AG04450 (cell line): ENCODE measurements around the gene ASB13. TPM values are rescaled to one million over a fixed set of nuclear protein-coding genes. Genes with fewer than 3 reads are reported as not detected.
"Not testable (repeated sequence)": the region's sequence is repeated elsewhere in the genome, so short reads cannot be mapped to it uniquely, and the experiment has no call there.

Experiments
- CTCF ChIA-PET: fragments of 300-600, 350-600 bp; formaldehyde crosslinking; extraction: SDS; loops from one replicate; lab custom pipeline; 2022; ENCODE audit warnings: antibody characterized with exemption, inconsistent platforms; lab: Charles Lee
- POLR2A ChIA-PET: fragments of 350-600 bp; formaldehyde crosslinking; extraction: SDS; loops from one replicate; lab custom pipeline; 2021; ENCODE audit warnings: antibody characterized with exemption, inconsistent platforms; lab: Yijun Ruan, JAX
- DNase-seq: peaks from one replicate; pipeline ENCODE4 v3.0.0-alpha.2; 2011; ENCODE audit warnings: low read depth, low spot score
- H3K27ac ChIP-seq: one replicate; pipeline ENCODE4 v1.5.1; 2012; ENCODE audit warnings: low read depth, low read length, control low read depth
- H3K27me3 ChIP-seq: one replicate; pipeline ENCODE4 v1.6.0; 2012; ENCODE audit warnings: low read length; ENCODE audit not compliant: control insufficient read depth, insufficient read depth
- H3K4me3 ChIP-seq: 2 replicates; pipeline ENCODE4 v1.5.1; 2011; ENCODE audit warnings: mild to moderate bottlenecking, low read depth, low read length, control low read depth
- H3K9me3 ChIP-seq: 2 replicates; pipeline ENCODE4 v1.5.1; 2012; ENCODE audit warnings: low read length; ENCODE audit not compliant: control insufficient read depth, insufficient read depth
- CTCF ChIP-seq: IDR thresholded peaks from 2 replicates; pipeline ENCODE4 v1.5.1; 2011; ENCODE audit warnings: low read depth, low read length, control low read depth, inconsistent platforms
- polyA plus RNA-seq: library from polyadenylated mRNA; depleted of rRNA; stranded (reverse); fragments of >200 nt; gene quantifications from 2 replicates; pipeline ENCODE4 v1.2.3, GENCODE V29; 2011

Gene ASB13
- polyA plus RNA-seq, 1 experiment: 4.0 TPM

DNA sequence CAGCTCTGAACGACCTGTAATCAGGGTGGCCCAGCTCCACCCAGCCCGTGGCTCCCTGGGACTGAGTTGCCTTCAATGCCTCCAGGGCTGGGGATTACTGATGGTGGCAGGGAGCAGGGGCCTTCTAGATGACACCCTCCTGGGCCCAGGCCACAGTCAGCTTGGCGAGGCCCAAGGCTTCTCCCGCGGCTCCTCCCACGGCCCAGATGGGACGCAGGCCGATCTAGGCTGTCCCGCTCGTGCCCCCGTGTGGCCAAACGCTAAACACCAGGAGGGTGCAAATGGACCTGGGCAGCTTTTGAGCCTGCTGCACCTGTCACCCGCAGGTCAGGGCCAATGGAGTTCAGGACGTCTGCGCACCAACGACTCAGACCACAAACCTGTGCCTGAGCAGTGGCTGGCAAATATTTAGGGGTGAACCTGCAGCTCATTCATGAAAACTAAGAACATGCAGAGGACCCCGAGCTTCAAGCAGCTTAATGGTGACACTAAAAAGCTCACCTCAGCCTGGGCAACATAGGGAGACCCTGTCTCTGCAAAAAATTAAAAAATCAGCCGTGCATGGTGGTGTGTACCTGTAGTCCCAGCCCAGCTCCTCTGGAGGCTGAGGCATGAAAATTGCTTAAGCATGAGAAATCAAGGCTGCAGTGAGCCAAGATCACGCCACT is 43.2 kb downstream of the ASB13 start:
- DNase-seq: peak; percentile 46
- Histone ChIP-seq H3K27ac (peak overlapping the region; percentile 31), H3K9me3 (no peaks in the 10 kb centered on the region; the same call in 1 of the 2 replicates), H3K27me3 (no peaks in the 10 kb centered on the region), H3K4me3 (no peak overlapping the region)
- TF ChIP-seq CTCF: peak; percentile 94
- ChIA-PET CTCF (interaction anchor here (0.5 to 7.2 kb wide), 47 partner anchors 9 to 835 kb away, joined by 3 to 309 read pairs (median 4); partner anchors contain the start of gene CALML3), POLR2A (interaction anchor here (0.6 to 2.8 kb wide), 3 partner anchors 176 to 387 kb away, joined by 4 to 16 read pairs (median 5); no protein-coding TSS in a partner anchor)

DNA sequence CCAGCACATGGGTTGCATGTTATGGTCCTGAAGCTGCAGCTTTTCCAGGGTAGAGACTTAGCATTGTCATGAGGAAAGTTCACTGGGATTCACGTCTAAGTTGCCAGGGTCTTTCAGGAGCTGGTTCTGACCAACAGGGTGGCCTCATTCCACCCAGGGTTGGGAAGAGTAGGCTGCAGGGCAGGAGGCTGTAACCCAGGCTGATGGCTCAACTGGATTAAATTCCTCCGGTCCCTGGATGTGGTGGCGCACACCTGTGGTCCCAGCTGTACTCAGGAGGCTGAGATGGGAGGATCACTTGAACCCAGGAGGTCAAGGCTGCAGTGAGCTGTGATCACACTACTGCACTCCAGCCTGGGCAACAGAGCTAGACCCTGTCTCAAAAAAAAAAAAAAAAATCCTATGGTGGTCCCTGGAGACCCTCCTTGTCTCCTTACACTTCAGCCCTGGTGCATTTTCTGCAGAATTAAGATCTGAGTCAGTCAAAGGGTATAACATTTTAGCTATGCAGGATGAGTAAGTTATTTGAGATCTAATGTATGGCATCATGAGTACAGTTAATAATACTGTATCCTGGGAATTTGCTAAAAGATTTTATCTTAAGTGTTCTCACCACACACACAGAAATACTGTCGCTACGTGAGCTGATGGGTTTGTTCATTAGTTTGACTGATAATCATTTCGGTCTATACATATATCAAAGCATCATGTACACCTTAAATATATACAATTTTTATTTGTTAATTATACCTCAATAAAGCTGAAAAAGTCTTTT is 44.0 kb downstream of the ASB13 start:
- Histone ChIP-seq H3K27me3 (no peaks in the 10 kb centered on the region), H3K9me3 (no peaks in the 10 kb centered on the region; the same call in 1 of the 2 replicates), H3K4me3 (no peak overlapping the region), H3K27ac (no peak overlapping the region)
- ChIA-PET POLR2A (interaction anchor here (0.6 to 2.8 kb wide), 4 partner anchors 159 to 388 kb away, joined by 4 to 16 read pairs (median 5); no protein-coding TSS in a partner anchor), CTCF (interaction anchor here (0.5 to 7.2 kb wide), 41 partner anchors 7 to 809 kb away, joined by 3 to 309 read pairs (median 4); partner anchors contain the start of gene CALML3)
- no peak for TF ChIP-seq CTCF
- DNase-seq: no peak

DNA sequence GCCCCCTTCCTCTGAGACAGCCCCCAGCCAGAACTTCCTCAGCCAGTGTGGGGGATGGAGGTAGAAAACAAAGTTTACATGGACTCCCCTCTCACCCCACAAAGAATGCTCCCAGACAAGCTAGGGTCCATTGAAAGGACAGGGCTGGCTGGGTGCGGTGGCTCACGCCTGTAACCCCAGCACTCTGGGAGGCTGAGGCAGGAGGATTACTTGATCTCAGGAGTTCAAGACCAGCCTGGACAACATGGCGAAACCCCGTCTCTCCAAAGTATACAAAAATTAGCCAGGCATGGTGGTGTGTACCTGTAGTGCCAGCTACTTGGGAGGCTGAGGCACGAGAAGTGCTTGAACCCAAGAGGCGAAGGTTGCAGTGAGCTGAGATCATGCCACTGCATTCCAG is 45.0 kb downstream of the ASB13 start:
- CTCF ChIA-PET: interaction anchor here (2.1 to 7.2 kb wide), 3 partner anchors 8 to 187 kb away, joined by 6 to 309 read pairs (median 65); no protein-coding TSS in a partner anchor
- H3K4me3 ChIP-seq, H3K27me3 ChIP-seq, H3K27ac ChIP-seq, H3K9me3 ChIP-seq, DNase-seq: not testable (repeated sequence)
- POLR2A ChIA-PET: interaction anchor here (2.8 kb wide), 1 partner anchor 175 kb away, joined by 16 read pairs; no protein-coding TSS in a partner anchor

GRCh38 chr10:5620966-5621365 is 45.4 kb downstream of the ASB13 start:
- H3K9me3 ChIP-seq: no peaks in the 10 kb centered on the region; the same call in 1 of the 2 replicates
- no peak overlapping the region for H3K27ac ChIP-seq
- CTCF ChIA-PET: interaction anchor here (2.1 to 7.2 kb wide), 2 partner anchors 9 to 178 kb away, joined by 6 to 309 read pairs; no protein-coding TSS in a partner anchor
- H3K27me3 ChIP-seq: no peaks in the 10 kb centered on the region
- no peak for TF ChIP-seq CTCF
- DNase-seq: no peak
- POLR2A ChIA-PET: no interaction called here
- no peak overlapping the region for H3K4me3 ChIP-seq

GRCh38 chr10:5620223-5620721 is 46.1 kb downstream of the ASB13 start:
- TF ChIP-seq CTCF: no peak
- Histone ChIP-seq H3K27ac (no peak overlapping the region), H3K4me3 (no peak overlapping the region), H3K27me3 (no peaks in the 10 kb centered on the region), H3K9me3 (no peaks in the 10 kb centered on the region; the same call in 1 of the 2 replicates)
- POLR2A ChIA-PET: interaction anchor here (0.6 kb wide), 1 partner anchor 178 kb away, joined by 3 read pairs; no protein-coding TSS in a partner anchor
- CTCF ChIA-PET: interaction anchor here (2.1 to 7.2 kb wide), 2 partner anchors 10 to 177 kb away, joined by 6 to 309 read pairs; no protein-coding TSS in a partner anchor
- DNase-seq: no peak
